Activated gamma-delta T cell treated with Interleukin-2 at 50 U/mL for 16 hours (primary cell): Measurements from ENCODE around the gene ZNF197.
"Not testable (repeated sequence)": the region's sequence is repeated elsewhere in the genome, so short reads cannot be mapped to it uniquely, and the experiment has no call there.

Experiments
- DNase-seq: peaks from one replicate; pipeline ENCODE4 v3.0.0-alpha.2; 2020

The ZNF197 gene

GRCh38 chr3:44624749-44625480 is at the start of gene ZNF197:
Gene ZNF197, plus strand, starts transcription at chr3:44625036. Its CDS starts 4,119 bp downstream, at chr3:44629155.
- peak; percentile 41 for DNase-seq

- DNase-seq = no peak
Measured at GRCh38 chr3:44576613-44577012, 48.2 kb upstream of the ZNF197 start.

GRCh38 chr3:44577354-44577952 is 47.4 kb upstream of the ZNF197 start:
- DNase-seq = not testable (repeated sequence)

- DNase-seq = not testable (repeated sequence)
Measured at GRCh38 chr3:44578316-44578715, 46.5 kb upstream of the ZNF197 start.

GRCh38 chr3:44578924-44579515 is 45.8 kb upstream of the ZNF197 start:
- not testable (repeated sequence) for DNase-seq

GRCh38 chr3:44579749-44580148 is 45.1 kb upstream of the ZNF197 start:
- DNase-seq = not testable (repeated sequence)

GRCh38 chr3:44580971-44581370 is 43.9 kb upstream of the ZNF197 start:
- DNase-seq = not testable (repeated sequence)

GRCh38 chr3:44584646-44585501 is 40.0 kb upstream of the ZNF197 start, which contains the start of gene ZNF660:
Gene ZNF660, plus strand, starts transcription at chr3:44584964. Its CDS starts 9,230 bp downstream, at chr3:44594194.
- DNase-seq = peak; percentile 8

GRCh38 chr3:44596621-44597020 is 28.2 kb upstream of the ZNF197 start:
- DNase-seq = no peak

GRCh38 chr3:44601749-44602148 is 23.1 kb upstream of the ZNF197 start:
- no peak for DNase-seq

- no peak for DNase-seq
Measured at GRCh38 chr3:44612678-44613077, 12.2 kb upstream of the ZNF197 start.

GRCh38 chr3:44628716-44629115 is 3.9 kb downstream of the ZNF197 start:
- no peak for DNase-seq

- DNase-seq = no peak
Measured at GRCh38 chr3:44632193-44632592, 7.4 kb downstream of the ZNF197 start.

GRCh38 chr3:44642337-44642736 is 17.5 kb downstream of the ZNF197 start:
- no peak for DNase-seq

- no peak for DNase-seq
Measured at GRCh38 chr3:44643024-44643423, 18.2 kb downstream of the ZNF197 start.

- DNase-seq = no peak
Measured at GRCh38 chr3:44647771-44648170, 22.9 kb downstream of the ZNF197 start.

- peak; percentile 29 for DNase-seq
Measured at GRCh38 chr3:44648564-44649229, 23.9 kb downstream of the ZNF197 start, which contains the start of gene ZNF35. Gene ZNF35, plus strand, starts transcription at chr3:44648732. Its CDS starts 2,336 bp downstream, at chr3:44651068.

- DNase-seq = no peak
Measured at GRCh38 chr3:44649709-44650108, 24.9 kb downstream of the ZNF197 start.

GRCh38 chr3:44654039-44654438 is 29.2 kb downstream of the ZNF197 start:
- DNase-seq = no peak

- DNase-seq = no peak
Measured at GRCh38 chr3:44659015-44659414, 34.2 kb downstream of the ZNF197 start.

- DNase-seq = no peak
Measured at GRCh38 chr3:44659434-44659833, 34.6 kb downstream of the ZNF197 start.

GRCh38 chr3:44661189-44661588 is 36.4 kb downstream of the ZNF197 start:
- DNase-seq = no peak
